ENCODE measurements around the gene PIKFYVE.

PIKFYVE gene

DNA sequence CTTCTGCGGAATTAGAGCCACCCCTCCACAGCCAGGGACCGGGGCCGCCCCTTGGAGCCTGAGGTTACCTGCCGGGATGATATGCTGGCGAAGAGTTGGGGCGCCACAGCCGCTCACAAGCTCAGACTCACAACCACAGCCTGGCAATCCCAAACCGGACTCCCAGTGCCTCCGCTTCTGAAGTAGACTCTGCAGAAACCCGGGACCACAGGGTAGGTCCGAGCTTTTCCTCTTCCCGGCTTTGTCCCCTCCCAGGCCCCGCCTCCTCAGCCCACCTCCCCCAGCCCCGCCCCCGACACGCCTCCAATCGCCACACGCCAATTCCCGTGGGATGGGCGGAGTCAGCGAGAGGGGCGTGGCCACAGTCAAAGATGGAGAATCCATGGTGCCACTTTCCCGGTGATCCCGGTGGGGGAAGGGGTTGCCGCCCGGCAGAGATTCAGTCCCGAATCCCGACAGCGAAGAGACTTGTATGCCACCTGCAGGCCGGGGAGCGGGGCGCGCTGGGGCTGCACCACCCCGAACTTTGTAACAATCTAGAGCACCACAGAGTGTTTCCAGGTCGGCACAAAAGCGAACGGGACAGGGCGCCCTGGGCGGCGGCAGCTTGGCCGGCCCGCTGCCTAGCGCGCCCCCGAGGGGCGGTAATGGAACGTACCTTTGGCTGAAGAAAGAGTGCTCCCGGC is 11.0 kb upstream of the PIKFYVE start, which contains the start of gene IDH1 (continued):
- TF ChIP-seq KLF8 (tag by site-specific recombination; IDR thresholded peaks at IDR 0.05) (peak; percentile 73; the same call in 1 of the 2 replicates), GLIS2 (tag by site-specific recombination; IDR thresholded peaks at IDR 0.05) (peak; percentile 71), SALL2 (tag by site-specific recombination; IDR thresholded peaks at IDR 0.05; ENCODE audit: borderline replicate concordance) (no peak), ZEB2 (tag by site-specific recombination; IDR thresholded peaks at IDR 0.05) (peak; percentile 84), ZNF510 (tag by site-specific recombination; IDR thresholded peaks at IDR 0.05; ENCODE audit: insufficient replicate concordance) (no peak), ZNF707 (tag by site-specific recombination; IDR thresholded peaks at IDR 0.05) (no peak), ZNF626 (tag by site-specific recombination; IDR thresholded peaks at IDR 0.05) (no peak), GLIS1 (tag by site-specific recombination; IDR thresholded peaks at IDR 0.05) (no peak), ZBTB20 (tag by site-specific recombination; IDR thresholded peaks at IDR 0.05) (peak; percentile 82), ZSCAN16 (tag by site-specific recombination; IDR thresholded peaks at IDR 0.05) (no peak), YY1 (tag by site-specific recombination; IDR thresholded peaks at IDR 0.05) (peak; percentile 78), ZNF248 (tag by site-specific recombination; IDR thresholded peaks at IDR 0.05) (no peak), ZNF571 (tag by site-specific recombination; IDR thresholded peaks at IDR 0.05) (no peak), ZNF621 (tag by site-specific recombination; IDR thresholded peaks at IDR 0.05) (no peak), ZFP69B (tag by site-specific recombination; IDR thresholded peaks at IDR 0.05) (no peak), ZNF677 (tag by site-specific recombination; IDR thresholded peaks at IDR 0.05) (no peak), BCL11A (tag by site-specific recombination; IDR thresholded peaks at IDR 0.05; ENCODE audit: low read depth) (no peak), ZNF561 (tag by site-specific recombination; IDR thresholded peaks at IDR 0.05; ENCODE audit: borderline replicate concordance) (0 out of 2 replicates have a peak, but pooled peaks have one; percentile 42), ZNF837 (tag by site-specific recombination; IDR thresholded peaks at IDR 0.05) (no peak), ZNF768 (tag by site-specific recombination; IDR thresholded peaks at IDR 0.05) (no peak), ZNF114 (tag by site-specific recombination; IDR thresholded peaks at IDR 0.05) (no peak), KLF7 (tag by site-specific recombination; IDR thresholded peaks at IDR 0.05; ENCODE audit: borderline replicate concordance) (no peak), PATZ1 (tag by site-specific recombination; IDR thresholded peaks at IDR 0.05) (peak; percentile 77), ZBTB49 (tag by site-specific recombination; IDR thresholded peaks at IDR 0.05; ENCODE audit: low read depth) (no peak), ZNF184 (tag by site-specific recombination; IDR thresholded peaks at IDR 0.05) (no peak), ZNF121 (tag by site-specific recombination; IDR thresholded peaks at IDR 0.05) (no peak), ZNF596 (tag by site-specific recombination; IDR thresholded peaks at IDR 0.05) (no peak)
- TF ChIP-seq, protein P1, sequence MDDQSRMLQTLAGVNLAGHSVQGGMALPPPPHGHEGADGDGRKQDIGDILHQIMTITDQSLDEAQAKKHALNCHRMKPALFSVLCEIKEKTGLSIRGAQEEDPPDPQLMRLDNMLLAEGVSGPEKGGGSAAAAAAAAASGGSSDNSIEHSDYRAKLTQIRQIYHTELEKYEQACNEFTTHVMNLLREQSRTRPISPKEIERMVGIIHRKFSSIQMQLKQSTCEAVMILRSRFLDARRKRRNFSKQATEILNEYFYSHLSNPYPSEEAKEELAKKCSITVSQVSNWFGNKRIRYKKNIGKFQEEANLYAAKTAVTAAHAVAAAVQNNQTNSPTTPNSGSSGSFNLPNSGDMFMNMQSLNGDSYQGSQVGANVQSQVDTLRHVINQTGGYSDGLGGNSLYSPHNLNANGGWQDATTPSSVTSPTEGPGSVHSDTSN (CRISPR knock-in tag; IDR thresholded peaks at IDR 0.05): no peak
- TF ChIP-seq, protein P2, sequence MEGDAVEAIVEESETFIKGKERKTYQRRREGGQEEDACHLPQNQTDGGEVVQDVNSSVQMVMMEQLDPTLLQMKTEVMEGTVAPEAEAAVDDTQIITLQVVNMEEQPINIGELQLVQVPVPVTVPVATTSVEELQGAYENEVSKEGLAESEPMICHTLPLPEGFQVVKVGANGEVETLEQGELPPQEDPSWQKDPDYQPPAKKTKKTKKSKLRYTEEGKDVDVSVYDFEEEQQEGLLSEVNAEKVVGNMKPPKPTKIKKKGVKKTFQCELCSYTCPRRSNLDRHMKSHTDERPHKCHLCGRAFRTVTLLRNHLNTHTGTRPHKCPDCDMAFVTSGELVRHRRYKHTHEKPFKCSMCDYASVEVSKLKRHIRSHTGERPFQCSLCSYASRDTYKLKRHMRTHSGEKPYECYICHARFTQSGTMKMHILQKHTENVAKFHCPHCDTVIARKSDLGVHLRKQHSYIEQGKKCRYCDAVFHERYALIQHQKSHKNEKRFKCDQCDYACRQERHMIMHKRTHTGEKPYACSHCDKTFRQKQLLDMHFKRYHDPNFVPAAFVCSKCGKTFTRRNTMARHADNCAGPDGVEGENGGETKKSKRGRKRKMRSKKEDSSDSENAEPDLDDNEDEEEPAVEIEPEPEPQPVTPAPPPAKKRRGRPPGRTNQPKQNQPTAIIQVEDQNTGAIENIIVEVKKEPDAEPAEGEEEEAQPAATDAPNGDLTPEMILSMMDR (tag by site-specific recombination; IDR thresholded peaks at IDR 0.05): peak; percentile 91
- TF ChIP-seq, protein P3, sequence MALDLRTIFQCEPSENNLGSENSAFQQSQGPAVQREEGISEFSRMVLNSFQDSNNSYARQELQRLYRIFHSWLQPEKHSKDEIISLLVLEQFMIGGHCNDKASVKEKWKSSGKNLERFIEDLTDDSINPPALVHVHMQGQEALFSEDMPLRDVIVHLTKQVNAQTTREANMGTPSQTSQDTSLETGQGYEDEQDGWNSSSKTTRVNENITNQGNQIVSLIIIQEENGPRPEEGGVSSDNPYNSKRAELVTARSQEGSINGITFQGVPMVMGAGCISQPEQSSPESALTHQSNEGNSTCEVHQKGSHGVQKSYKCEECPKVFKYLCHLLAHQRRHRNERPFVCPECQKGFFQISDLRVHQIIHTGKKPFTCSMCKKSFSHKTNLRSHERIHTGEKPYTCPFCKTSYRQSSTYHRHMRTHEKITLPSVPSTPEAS (tag by site-specific recombination; IDR thresholded peaks at IDR 0.05): no peak
- TF ChIP-seq, protein P4, sequence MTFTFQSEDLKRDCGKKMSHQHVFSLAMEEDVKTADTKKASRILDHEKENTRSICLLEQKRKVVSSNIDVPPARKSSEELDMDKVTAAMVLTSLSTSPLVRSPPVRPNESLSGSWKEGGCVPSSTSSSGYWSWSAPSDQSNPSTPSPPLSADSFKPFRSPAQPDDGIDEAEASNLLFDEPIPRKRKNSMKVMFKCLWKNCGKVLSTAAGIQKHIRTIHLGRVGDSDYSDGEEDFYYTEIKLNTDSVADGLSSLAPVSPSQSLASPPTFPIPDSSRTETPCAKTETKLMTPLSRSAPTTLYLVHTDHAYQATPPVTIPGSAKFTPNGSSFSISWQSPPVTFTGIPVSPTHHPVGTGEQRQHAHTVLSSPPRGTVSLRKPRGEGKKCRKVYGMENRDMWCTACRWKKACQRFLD (tag by site-specific recombination; IDR thresholded peaks at IDR 0.05): no peak
